HepG2 (cell line): Measurements from ENCODE around the gene AURKA. TPM values are rescaled to one million over a fixed set of nuclear protein-coding genes. Genes with fewer than 3 reads are reported as not detected.

Source experiments
- KLF12 ChIP-seq: sonication (generic); formaldehyde crosslinking; IDR thresholded peaks from 2 replicates; pipeline ENCODE4 v1.4.0; 2020; ENCODE audit warnings: missing genetic modification reagents, borderline replicate concordance
- NFKBIZ ChIP-seq: IDR thresholded peaks from 2 replicates; pipeline ENCODE4 v1.6.1; 2018; ENCODE audit warnings: missing genetic modification reagents, missing compliant biosample characterization
- RAD21 ChIP-seq: fragments of 450-650 bp; formaldehyde crosslinking; IDR thresholded peaks from 2 replicates; pipeline ENCODE4 v1.5.0; 2020; ENCODE audit warnings: mild to moderate bottlenecking
- SP140L ChIP-seq: sonication (generic); formaldehyde crosslinking; IDR thresholded peaks from 2 replicates; pipeline ENCODE4 v1.4.0; 2020; ENCODE audit warnings: missing genetic modification reagents, borderline replicate concordance
- TARDBP ChIP-seq: sonication (generic); formaldehyde crosslinking; IDR thresholded peaks from 2 replicates; pipeline ENCODE4 v1.8.0; 2022; ENCODE audit warnings: mild to moderate bottlenecking, missing genetic modification reagents
- ZBTB7A ChIP-seq: sonication (generic); formaldehyde crosslinking; IDR thresholded peaks from 2 replicates; pipeline ENCODE4 v1.8.0; 2022; ENCODE audit warnings: mild to moderate bottlenecking, missing genetic modification reagents
- ZBTB8A ChIP-seq: sonication (generic); formaldehyde crosslinking; IDR thresholded peaks from 2 replicates; pipeline ENCODE4 v1.4.0; 2020; ENCODE audit warnings: mild to moderate bottlenecking, low read depth, missing genetic modification reagents, borderline replicate concordance
- ZFP36L1 ChIP-seq: sonication (generic); formaldehyde crosslinking; IDR thresholded peaks from 2 replicates; pipeline ENCODE4 v1.8.0; 2022; ENCODE audit warnings: mild to moderate bottlenecking, missing genetic modification reagents, moderate library complexity
- ZNF256 ChIP-seq: sonication (generic); formaldehyde crosslinking; conservative IDR thresholded peaks from 2 replicates; pipeline ENCODE4 v1.4.0; 2020; ENCODE audit warnings: missing genetic modification reagents
- ZNF3 ChIP-seq: IDR thresholded peaks from 2 replicates; pipeline ENCODE4 v1.7.0; 2017; ENCODE audit warnings: inconsistent platforms
- ZNF331 ChIP-seq: sonication (generic); formaldehyde crosslinking; IDR thresholded peaks from 2 replicates; pipeline ENCODE4 v1.4.0; 2020; ENCODE audit warnings: missing genetic modification reagents
- ZNF468 ChIP-seq: sonication (generic); formaldehyde crosslinking; IDR thresholded peaks from 2 replicates; pipeline ENCODE4 v1.8.0; 2022; ENCODE audit warnings: mild to moderate bottlenecking, moderate library complexity, missing genetic modification reagents
- ZNF510 ChIP-seq: sonication (generic); formaldehyde crosslinking; IDR thresholded peaks from 2 replicates; pipeline ENCODE4 v1.4.0; 2020; ENCODE audit warnings: low read depth, mild to moderate bottlenecking, missing genetic modification reagents
- ZNF547 ChIP-seq: sonication (generic); formaldehyde crosslinking; IDR thresholded peaks from 2 replicates; pipeline ENCODE4 v1.5.1; 2020; ENCODE audit warnings: mild to moderate bottlenecking, missing genetic modification reagents
- ZNF891 ChIP-seq: sonication (generic); formaldehyde crosslinking; IDR thresholded peaks from 2 replicates; pipeline ENCODE4 v1.5.0; 2020; ENCODE audit warnings: mild to moderate bottlenecking, missing genetic modification reagents
- polyA plus RNA-seq, 8 experiments: library from polyadenylated mRNA; depleted of rRNA in 3 of 8; stranded (reverse) in 7 of 8; unstranded in 1 of 8; fragments of >200 nt; fragmentation: Illumina TruSeq in 4 of 8; extraction: Trizol in 4 of 8; gene quantifications; 2 replicates each; pipeline versions ENCODE4 v1.2.1 to v1.2.3, GENCODE V29; 2011 to 2016; ENCODE audit warnings: low read depth in 4 of 8, missing spikeins in 1 of 8, mixed read lengths in 1 of 8; ENCODE audit not compliant: insufficient read depth in 1 of 8
- total RNA-seq, 5 experiments: library from RNA; depleted of rRNA; stranded (reverse); fragments of >200 nt; fragmentation: Illumina TruSeq; extraction: Trizol; gene quantifications; 2 replicates each; pipeline ENCODE4 v1.2.3, GENCODE V29; 2016; ENCODE audit warnings: low read depth in 1 of 5
- TF ChIP-seq, protein P1 (sequence below): sonication (generic); formaldehyde crosslinking; IDR thresholded peaks from 2 replicates; pipeline ENCODE4 v1.4.0; 2020; ENCODE audit warnings: missing genetic modification reagents, borderline replicate concordance
- TF ChIP-seq, protein P2 (sequence below): fragments of 450-650 bp; IDR thresholded peaks from 2 replicates; pipeline ENCODE4 v1.6.1; 2016
- TF ChIP-seq, protein P3 (sequence below): sonication (generic); formaldehyde crosslinking; IDR thresholded peaks from 2 replicates; pipeline ENCODE4 v1.8.1; 2023; ENCODE audit warnings: mild to moderate bottlenecking, missing genetic modification reagents, borderline replicate concordance
- TF ChIP-seq, protein P4 (sequence below): sonication (generic); formaldehyde crosslinking; IDR thresholded peaks from 2 replicates; pipeline ENCODE4 v1.4.0; 2020; ENCODE audit warnings: missing genetic modification reagents

Gene AURKA
- total and polyA plus RNA-seq, 2 of the 13 experiments (the other 11 are each of a cell fraction or from before 2014, with no cell fraction given) = 96.4 to 224 TPM

DNA sequence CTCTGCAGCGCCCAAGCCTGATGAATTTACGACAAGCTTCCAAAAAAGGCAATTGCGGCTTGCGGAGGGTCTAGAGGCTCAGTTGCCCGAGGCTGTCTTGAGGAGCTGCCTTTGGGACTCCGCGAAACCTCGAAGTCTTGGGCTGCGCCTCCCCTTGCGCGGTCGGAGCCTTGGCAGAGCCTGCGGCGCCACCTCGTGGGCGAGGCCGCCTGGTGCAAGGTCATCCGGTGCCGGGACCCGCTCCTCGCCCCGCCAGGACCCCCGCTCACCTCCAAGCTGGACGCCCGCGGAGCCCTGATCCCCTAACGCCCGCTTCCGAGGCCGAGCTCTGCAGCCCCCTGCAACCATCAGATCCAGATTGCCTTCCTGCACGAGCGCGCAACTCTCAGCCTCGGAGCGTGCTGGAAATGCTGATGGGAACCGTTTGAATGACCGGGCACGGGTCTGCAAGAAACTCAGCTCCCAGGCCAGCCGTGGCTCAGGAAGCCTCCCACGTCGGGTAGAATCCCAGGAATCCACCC is 48.1 kb downstream of the AURKA start (continued):
- TF ChIP-seq, protein P1, sequence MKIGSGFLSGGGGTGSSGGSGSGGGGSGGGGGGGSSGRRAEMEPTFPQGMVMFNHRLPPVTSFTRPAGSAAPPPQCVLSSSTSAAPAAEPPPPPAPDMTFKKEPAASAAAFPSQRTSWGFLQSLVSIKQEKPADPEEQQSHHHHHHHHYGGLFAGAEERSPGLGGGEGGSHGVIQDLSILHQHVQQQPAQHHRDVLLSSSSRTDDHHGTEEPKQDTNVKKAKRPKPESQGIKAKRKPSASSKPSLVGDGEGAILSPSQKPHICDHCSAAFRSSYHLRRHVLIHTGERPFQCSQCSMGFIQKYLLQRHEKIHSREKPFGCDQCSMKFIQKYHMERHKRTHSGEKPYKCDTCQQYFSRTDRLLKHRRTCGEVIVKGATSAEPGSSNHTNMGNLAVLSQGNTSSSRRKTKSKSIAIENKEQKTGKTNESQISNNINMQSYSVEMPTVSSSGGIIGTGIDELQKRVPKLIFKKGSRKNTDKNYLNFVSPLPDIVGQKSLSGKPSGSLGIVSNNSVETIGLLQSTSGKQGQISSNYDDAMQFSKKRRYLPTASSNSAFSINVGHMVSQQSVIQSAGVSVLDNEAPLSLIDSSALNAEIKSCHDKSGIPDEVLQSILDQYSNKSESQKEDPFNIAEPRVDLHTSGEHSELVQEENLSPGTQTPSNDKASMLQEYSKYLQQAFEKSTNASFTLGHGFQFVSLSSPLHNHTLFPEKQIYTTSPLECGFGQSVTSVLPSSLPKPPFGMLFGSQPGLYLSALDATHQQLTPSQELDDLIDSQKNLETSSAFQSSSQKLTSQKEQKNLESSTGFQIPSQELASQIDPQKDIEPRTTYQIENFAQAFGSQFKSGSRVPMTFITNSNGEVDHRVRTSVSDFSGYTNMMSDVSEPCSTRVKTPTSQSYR (CRISPR knock-in tag) = no peak
- TF ChIP-seq ZFP36L1 = no peak
- TF ChIP-seq ZNF331 = no peak
- no peak for TF ChIP-seq ZBTB8A (CRISPR knock-in tag)
- TF ChIP-seq ZNF3 (CRISPR knock-in tag) = no peak
- peak; percentile 55; the same call in 1 of the 2 replicates for TF ChIP-seq ZBTB7A (CRISPR knock-in tag)
- no peak for TF ChIP-seq SP140L (CRISPR knock-in tag)
- TF ChIP-seq ZNF256 (CRISPR knock-in tag) = no peak
- TF ChIP-seq, protein P2, sequence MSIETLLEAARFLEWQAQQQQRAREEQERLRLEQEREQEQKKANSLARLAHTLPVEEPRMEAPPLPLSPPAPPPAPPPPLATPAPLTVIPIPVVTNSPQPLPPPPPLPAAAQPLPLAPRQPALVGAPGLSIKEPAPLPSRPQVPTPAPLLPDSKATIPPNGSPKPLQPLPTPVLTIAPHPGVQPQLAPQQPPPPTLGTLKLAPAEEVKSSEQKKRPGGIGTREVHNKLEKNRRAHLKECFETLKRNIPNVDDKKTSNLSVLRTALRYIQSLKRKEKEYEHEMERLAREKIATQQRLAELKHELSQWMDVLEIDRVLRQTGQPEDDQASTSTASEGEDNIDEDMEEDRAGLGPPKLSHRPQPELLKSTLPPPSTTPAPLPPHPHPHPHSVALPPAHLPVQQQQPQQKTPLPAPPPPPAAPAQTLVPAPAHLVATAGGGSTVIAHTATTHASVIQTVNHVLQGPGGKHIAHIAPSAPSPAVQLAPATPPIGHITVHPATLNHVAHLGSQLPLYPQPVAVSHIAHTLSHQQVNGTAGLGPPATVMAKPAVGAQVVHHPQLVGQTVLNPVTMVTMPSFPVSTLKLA = no peak
- TF ChIP-seq ZNF468 (CRISPR knock-in tag) = no peak
- 0 out of 2 replicates have a peak, but pooled peaks have one; percentile 10 for TF ChIP-seq TARDBP (CRISPR knock-in tag)
- TF ChIP-seq NFKBIZ (CRISPR knock-in tag) = no peak
- peak; percentile 77 for TF ChIP-seq RAD21 (CRISPR knock-in tag)
- TF ChIP-seq, protein P3, sequence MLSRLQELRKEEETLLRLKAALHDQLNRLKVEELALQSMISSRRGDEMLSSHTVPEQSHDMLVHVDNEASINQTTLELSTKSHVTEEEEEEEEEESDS (CRISPR knock-in tag) = no peak
- no peak for TF ChIP-seq ZNF547
- TF ChIP-seq ZNF510 (CRISPR knock-in tag) = no peak
- TF ChIP-seq, protein P4, sequence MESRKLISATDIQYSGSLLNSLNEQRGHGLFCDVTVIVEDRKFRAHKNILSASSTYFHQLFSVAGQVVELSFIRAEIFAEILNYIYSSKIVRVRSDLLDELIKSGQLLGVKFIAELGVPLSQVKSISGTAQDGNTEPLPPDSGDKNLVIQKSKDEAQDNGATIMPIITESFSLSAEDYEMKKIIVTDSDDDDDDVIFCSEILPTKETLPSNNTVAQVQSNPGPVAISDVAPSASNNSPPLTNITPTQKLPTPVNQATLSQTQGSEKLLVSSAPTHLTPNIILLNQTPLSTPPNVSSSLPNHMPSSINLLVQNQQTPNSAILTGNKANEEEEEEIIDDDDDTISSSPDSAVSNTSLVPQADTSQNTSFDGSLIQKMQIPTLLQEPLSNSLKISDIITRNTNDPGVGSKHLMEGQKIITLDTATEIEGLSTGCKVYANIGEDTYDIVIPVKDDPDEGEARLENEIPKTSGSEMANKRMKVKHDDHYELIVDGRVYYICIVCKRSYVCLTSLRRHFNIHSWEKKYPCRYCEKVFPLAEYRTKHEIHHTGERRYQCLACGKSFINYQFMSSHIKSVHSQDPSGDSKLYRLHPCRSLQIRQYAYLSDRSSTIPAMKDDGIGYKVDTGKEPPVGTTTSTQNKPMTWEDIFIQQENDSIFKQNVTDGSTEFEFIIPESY = peak; percentile 83
- no peak for TF ChIP-seq KLF12 (CRISPR knock-in tag)
- peak; percentile 75 for TF ChIP-seq ZNF891 (CRISPR knock-in tag)
